HS-5 (cell line): ENCODE data around the gene KRT1.

Source experiments
- DNase-seq: peaks from one replicate; pipeline ENCODE4 v3.0.0-alpha.2; 2012; ENCODE audit warnings: low read depth

The KRT1 gene

GRCh38 chr12:52634266-52635056 lies 45.7 kb downstream of the KRT1 start:
- DNase-seq: no peak

GRCh38 chr12:52633383-52633782 lies 46.8 kb downstream of the KRT1 start:
- no peak for DNase-seq

GRCh38 chr12:52632656-52633055 lies 47.6 kb downstream of the KRT1 start:
- no peak for DNase-seq

GRCh38 chr12:52631676-52632459 lies 48.3 kb downstream of the KRT1 start:
- no peak for DNase-seq

GRCh38 chr12:52631264-52631663 lies 48.9 kb downstream of the KRT1 start:
- no peak for DNase-seq

GRCh38 chr12:52630599-52631200 lies 49.5 kb downstream of the KRT1 start:
- DNase-seq: no peak

GRCh38 chr12:52630008-52630500 lies 50.2 kb downstream of the KRT1 start:
- no peak for DNase-seq

- no peak for DNase-seq
Observed at GRCh38 chr12:52629281-52630007, 50.8 kb downstream of the KRT1 start.

- no peak for DNase-seq
Observed at GRCh38 chr12:52628841-52629240, 51.4 kb downstream of the KRT1 start.

- DNase-seq: no peak
Observed at GRCh38 chr12:52628111-52628507, 52.1 kb downstream of the KRT1 start.

- no peak for DNase-seq
Observed at GRCh38 chr12:52627395-52628110, 52.7 kb downstream of the KRT1 start.
